ENCODE measurements around the gene PTPRD.
A peak's percentile ranks its signal among the peaks of the same experiment; 100 is the strongest.
"Not testable (repeated sequence)": the region's sequence is repeated elsewhere in the genome, so short reads cannot be mapped to it uniquely, and the experiment has no call there.

Gene PTPRD

DNA sequence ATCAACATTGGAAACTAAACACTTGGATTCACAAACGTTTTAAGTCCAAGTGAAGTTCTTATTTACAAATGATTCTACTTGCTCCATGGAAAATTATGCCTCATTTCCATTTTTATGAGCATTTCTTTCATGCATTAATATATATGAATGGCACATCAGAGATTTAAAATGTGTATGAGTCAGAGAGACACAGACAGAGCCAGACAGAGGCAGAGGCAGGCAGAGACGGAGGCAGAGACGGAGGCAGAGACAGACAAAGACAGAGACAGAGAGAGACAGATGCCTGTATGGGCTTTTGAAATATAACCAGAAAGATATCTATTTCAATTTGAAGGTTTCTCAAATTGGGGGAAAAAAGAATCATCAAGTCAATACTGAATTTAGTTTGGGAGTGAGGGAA, 649.0 kb downstream of the PTPRD start:
- no peak for DNase-seq (ENCODE audit: low read depth in 2 of 2)

GRCh38 chr9:9961934-9962333, 650.9 kb downstream of the PTPRD start:
- no peak for DNase-seq (ENCODE audit: low read depth in 2 of 2)

- DNase-seq (ENCODE audit: low read depth in 2 of 2) = no peak
These were observed 651.3 kb downstream of the PTPRD start for GRCh38 chr9:9961487-9961886.

- no peak for DNase-seq (ENCODE audit: low read depth in 2 of 2)
These were observed 661.1 kb downstream of the PTPRD start for GRCh38 chr9:9951556-9952160.

DNA sequence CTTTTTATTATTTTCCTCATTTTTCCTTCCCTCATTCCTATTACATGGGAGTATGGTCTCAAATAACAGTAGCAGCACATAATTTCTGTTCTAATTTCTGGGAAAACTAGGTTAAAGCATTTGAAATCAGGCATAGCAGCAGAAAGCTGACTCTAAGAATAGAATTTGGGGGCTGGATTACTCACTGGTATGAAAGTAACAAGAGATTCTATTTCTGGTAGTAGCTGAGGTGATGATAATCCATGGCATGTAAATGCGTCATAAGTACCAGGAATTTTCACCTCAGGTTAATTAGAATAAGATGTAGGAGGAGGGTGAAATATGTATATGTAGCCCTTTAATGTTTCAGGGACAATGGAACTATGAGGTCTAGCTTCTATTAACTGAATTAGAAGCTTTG, 662.0 kb downstream of the PTPRD start:
- DNase-seq (ENCODE audit: low read depth in 2 of 2) = no peak

DNA sequence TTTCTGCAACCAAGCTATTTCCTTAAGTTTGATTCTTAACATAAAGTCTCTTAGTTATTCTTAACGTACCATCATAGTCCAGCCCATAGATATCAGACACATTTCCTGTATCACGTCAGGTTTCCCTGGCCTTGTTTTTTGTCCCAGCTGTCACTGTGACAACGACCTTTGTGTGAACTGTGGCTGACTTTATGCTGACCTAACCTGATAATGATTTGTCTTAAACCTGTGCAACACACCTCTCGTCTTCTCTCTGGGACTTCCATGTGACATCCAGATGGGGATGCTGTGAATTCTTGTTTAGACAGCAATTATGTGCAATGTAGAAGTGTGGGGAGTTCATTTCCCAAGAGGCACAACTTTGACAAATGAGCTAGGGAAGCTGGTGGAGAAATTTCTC, 662.8 kb downstream of the PTPRD start:
- no peak for DNase-seq (ENCODE audit: low read depth in 2 of 2)

GRCh38 chr9:9949368-9949767, 663.4 kb downstream of the PTPRD start:
- no peak for DNase-seq (ENCODE audit: low read depth in 2 of 2)

- no peak for DNase-seq (ENCODE audit: low read depth in 2 of 2)
These were observed 666.8 kb downstream of the PTPRD start for GRCh38 chr9:9945966-9946365.

- peak in 1 of 2 donors; percentile 2 for DNase-seq (ENCODE audit: low read depth in 2 of 2)
These were observed 669.9 kb downstream of the PTPRD start for GRCh38 chr9:9942764-9943424.

GRCh38 chr9:9938432-9938831, 674.4 kb downstream of the PTPRD start:
- no peak for DNase-seq (ENCODE audit: low read depth in 2 of 2)

DNA sequence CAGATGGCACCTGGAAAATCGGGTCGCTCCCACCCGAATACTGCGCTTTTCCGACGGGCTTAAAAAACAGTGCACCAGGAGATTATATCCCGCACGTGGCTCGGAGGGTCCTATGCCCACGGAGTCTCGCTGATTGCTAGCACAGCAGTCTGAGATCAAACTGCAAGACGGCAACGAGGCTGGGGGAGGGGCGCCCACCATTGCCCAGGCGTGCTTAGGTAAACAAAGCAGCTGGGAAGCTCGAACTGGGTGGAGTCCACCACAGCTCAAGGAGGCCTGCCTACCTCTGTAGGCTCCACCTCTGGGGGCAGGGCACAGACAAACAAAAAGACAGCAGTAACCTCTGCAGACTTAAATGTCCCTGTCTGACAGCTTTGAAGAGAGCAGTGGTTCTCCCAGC, 681.3 kb downstream of the PTPRD start:
- not testable (repeated sequence) for DNase-seq (ENCODE audit: low read depth in 2 of 2)

DNA sequence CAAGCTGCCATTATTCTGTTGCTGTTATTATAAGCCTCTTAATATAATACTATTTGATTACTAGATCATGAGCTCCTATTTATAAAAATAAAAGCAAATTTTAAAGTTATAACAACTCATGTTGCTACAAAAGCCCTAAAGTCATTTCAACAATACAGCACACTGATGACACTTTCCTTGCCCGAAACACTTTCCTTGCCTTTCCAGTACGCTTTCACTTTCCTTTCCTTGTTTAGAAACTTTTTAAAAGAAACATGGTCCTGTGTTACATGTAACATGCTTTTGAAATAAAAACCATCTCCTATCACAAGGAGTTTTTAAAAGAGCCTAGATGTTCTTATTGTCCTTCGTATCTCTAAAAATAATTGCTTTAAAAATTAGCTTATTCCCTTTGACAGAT, 688.4 kb downstream of the PTPRD start:
- DNase-seq (ENCODE audit: low read depth in 2 of 2) = no peak

DNA sequence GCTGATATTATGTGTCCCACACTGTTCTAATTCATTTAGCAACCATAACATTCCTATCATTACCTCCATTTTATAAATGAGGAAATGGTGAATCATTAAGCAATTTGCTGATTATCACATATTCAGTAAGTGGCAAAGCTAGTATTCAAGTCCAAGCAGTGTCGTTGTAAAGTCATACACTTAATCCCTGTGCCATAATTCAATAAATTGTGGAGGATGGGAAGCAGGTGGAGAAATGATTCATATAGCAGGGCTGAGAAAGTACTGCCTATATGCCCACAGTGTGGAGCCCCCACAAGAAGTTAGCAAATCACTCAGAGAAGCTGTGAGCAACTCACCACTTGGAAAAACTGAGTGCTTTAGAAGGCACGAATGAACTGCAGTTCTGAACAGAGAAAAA, 691.0 kb downstream of the PTPRD start:
- no peak for DNase-seq (ENCODE audit: low read depth in 2 of 2)

DNA sequence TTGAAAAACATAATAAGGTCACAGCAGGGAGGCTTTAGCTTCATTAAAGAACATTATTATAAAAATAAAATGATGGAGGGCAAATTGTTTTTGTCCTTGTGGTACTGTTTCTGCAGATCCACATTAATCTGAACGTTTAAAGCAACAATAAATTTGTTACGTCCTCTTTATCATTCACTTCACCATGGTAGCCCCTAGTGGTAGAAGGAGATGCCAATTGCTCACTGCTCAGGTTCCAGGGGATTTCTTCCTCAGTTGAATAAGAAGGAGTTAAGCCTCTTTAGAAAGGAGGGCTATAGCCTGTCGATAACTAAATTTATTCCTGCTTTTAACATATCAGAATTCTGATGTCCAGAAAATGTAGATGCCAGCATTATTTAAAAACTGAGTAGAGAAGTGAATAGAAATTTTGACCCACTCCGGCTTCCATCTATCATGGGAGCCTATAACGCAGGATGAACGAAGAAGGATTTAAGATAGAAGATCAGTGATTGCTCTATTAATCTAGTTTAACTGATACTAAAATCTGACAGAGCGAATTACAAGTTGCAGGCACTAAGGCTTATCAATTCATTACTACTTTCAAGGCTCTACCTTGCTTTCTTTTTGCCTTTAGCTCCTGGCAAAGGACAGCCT, 692.3 kb downstream of the PTPRD start:
- DNase-seq (ENCODE audit: low read depth in 2 of 2) = no peak

- no peak for DNase-seq (ENCODE audit: low read depth in 2 of 2)
These were observed 693.5 kb downstream of the PTPRD start for GRCh38 chr9:9919174-9919775.

DNA sequence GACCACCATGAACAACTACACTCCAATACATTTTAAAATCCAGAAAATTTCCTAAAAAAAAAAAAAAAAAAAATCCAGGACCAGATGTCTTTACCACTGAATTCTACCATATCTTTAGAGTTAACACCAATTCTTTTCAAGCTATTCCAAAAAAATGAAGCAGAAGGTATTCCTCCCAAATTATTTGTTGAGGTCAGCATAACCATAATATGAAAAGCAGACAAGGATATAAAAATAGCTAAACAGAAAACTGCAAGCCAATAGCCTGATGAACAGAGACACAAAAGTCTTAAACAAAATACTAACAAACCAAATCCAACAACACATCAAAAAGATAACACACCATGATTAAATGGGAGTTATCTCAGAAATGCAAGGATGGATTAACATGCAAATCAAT, 695.4 kb downstream of the PTPRD start:
- DNase-seq (ENCODE audit: low read depth in 2 of 2) = no peak

- DNase-seq (ENCODE audit: low read depth in 2 of 2) = no peak
These were observed 698.6 kb downstream of the PTPRD start for GRCh38 chr9:9914174-9914573.

- no peak for DNase-seq (ENCODE audit: low read depth in 2 of 2)
These were observed 699.4 kb downstream of the PTPRD start for GRCh38 chr9:9913276-9913832.

DNA sequence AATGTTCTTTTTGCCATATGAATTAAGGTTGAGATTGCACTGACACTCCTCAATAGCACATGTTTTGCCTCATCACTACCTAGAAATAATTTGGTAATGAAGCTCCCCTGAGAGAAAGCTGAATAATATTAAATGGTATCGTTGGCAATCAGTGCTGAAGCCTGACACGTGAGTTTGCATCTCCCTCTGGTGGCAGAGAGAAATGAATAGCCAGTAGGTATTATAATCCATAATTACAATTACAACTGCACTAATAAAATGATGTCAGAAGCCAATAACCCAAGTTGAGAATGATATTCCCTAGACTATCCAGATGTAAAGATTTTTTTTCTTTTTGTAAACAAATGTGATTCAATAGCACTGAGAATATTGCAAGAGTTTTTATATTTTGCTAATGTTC, 700.3 kb downstream of the PTPRD start:
- no peak for DNase-seq (ENCODE audit: low read depth in 2 of 2)

- no peak for DNase-seq (ENCODE audit: low read depth in 2 of 2)
These were observed 707.1 kb downstream of the PTPRD start for GRCh38 chr9:9905736-9906135.

- no peak for DNase-seq (ENCODE audit: low read depth in 2 of 2)
These were observed 708.8 kb downstream of the PTPRD start for GRCh38 chr9:9904041-9904440.

- no peak for DNase-seq (ENCODE audit: low read depth in 2 of 2)
These were observed 711.2 kb downstream of the PTPRD start for GRCh38 chr9:9901624-9902023.

DNA sequence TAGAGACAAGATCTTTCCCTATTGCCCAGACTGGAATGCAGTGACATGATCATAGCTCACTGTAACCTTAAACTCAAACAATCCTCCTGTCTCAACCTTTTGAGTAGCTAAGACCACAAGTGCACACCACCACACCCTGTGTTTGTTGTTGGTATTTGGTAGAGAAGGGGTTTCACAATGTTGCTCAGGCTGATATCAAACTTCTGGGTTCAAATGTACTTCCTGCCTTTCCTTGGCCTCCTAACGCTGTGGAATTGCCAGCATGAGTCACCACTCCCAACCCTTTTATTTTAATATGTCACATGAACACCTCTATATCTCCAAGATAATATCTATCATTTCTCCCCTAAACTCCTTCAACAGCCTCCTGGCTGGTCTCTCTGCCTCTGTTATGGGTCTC, 719.0 kb downstream of the PTPRD start:
- no peak for DNase-seq (ENCODE audit: low read depth in 2 of 2)

Measured in activated CD8-positive, alpha-beta memory T cell treated with anti-CD3 and anti-CD28 coated beads for 4 hours (primary cell).